SK-N-SH (cell line): ENCODE measurements around the gene DLEU7. TPM values are rescaled to one million over a fixed set of nuclear protein-coding genes. Genes with fewer than 3 reads are reported as not detected.

Experiments used
- CTCF ChIA-PET: fragments of 300-600, 350-600 bp; formaldehyde crosslinking; extraction: SDS; loops from one replicate; lab custom pipeline; 2021; lab: Yijun Ruan, JAX
- POLR2A ChIA-PET: fragments of 350-600 bp; sonication (Branson Sonifier 250); formaldehyde crosslinking; extraction: SDS; loops from one replicate; lab custom pipeline; 2020; ENCODE audit warnings: antibody characterized with exemption, inconsistent platforms; lab: Yijun Ruan, JAX
- DNase-seq: peaks from one replicate; pipeline ENCODE4 v3.0.0; 2012
- H2AFZ ChIP-seq: fragments of 200-600 bp; sonication (generic); 2 replicates; pipeline ENCODE4 v1.8.1; 2016; ENCODE audit warnings: antibody characterized with exemption, mild to moderate bottlenecking, low read depth
- H3F3A ChIP-seq: fragments of 200-600 bp; sonication (generic); replicated peaks from 2 replicates; pipeline ENCODE3; 2016; ENCODE audit warnings: antibody characterized with exemption, mild to moderate bottlenecking; ENCODE audit not compliant: insufficient read depth
- H3K27ac ChIP-seq, 2 experiments: fragments of 200-500 bp in 1 of 2; fragments of 200-600 bp in 1 of 2; sonication (Bioruptor generic) in 1 of 2; sonication (generic), shearing (Covaris generic) in 1 of 2; 2 replicates each; pipeline versions ENCODE4 v1.5.1 to v1.6.1; 2014 to 2016; ENCODE audit warnings: low read depth in 2 of 2, inconsistent platforms in 1 of 2, low read length in 1 of 2, mild to moderate bottlenecking in 1 of 2, mixed read lengths in 1 of 2
- H3K27me3 ChIP-seq: fragments of 200-600 bp; sonication (generic), shearing (Covaris generic); 2 replicates; pipeline ENCODE4 v1.6.1; 2016; ENCODE audit warnings: mixed run types; ENCODE audit not compliant: insufficient read depth
- H3K36me3 ChIP-seq, 2 experiments: fragments of 200-500 bp in 1 of 2; fragments of 200-600 bp in 1 of 2; sonication (Bioruptor generic) in 1 of 2; sonication (generic) in 1 of 2; replicated peaks in 1 of 2; 2 replicates each; pipeline versions ENCODE3 to v1.5.1; 2014 to 2016; ENCODE audit warnings: low read length in 1 of 2, mild to moderate bottlenecking in 1 of 2; ENCODE audit not compliant: insufficient read depth in 2 of 2, control insufficient read depth in 1 of 2
- H3K4me1 ChIP-seq, 2 experiments: fragments of 200-500 bp in 1 of 2; fragments of 200-600 bp in 1 of 2; sonication (Bioruptor generic) in 1 of 2; sonication (generic), shearing (Covaris generic) in 1 of 2; 2 replicates each; pipeline versions ENCODE4 v1.5.1 to v1.6.1; 2014 to 2016; ENCODE audit warnings: low read depth in 1 of 2, low read length in 1 of 2, mixed run types in 1 of 2; ENCODE audit not compliant: insufficient read depth in 2 of 2, control insufficient read depth in 1 of 2
- H3K4me2 ChIP-seq: fragments of 200-600 bp; sonication (generic), shearing (Covaris generic); 2 replicates; pipeline ENCODE4 v1.6.1; 2017; ENCODE audit warnings: mixed run types
- H3K4me3 ChIP-seq, 2 experiments: fragments of 200-500 bp in 1 of 2; fragments of 200-600 bp in 1 of 2; sonication (Bioruptor generic) in 1 of 2; sonication (generic), shearing (Covaris generic) in 1 of 2; 2 replicates each; pipeline versions ENCODE4 v1.5.1 to v1.8.1; 2014 to 2016; ENCODE audit warnings: low read depth in 2 of 2, inconsistent platforms in 1 of 2, low read length in 1 of 2, mild to moderate bottlenecking in 1 of 2, mixed read lengths in 1 of 2, moderate library complexity in 1 of 2
- H3K79me2 ChIP-seq: fragments of 200-600 bp; sonication (generic); 2 replicates; pipeline ENCODE4 v1.8.1; 2017; ENCODE audit warnings: mild to moderate bottlenecking; ENCODE audit not compliant: insufficient read depth
- H3K9ac ChIP-seq: fragments of 200-600 bp; sonication (generic); 2 replicates; pipeline ENCODE4 v1.6.1; 2017; ENCODE audit warnings: mixed run types
- H3K9me2 ChIP-seq: fragments of 200-600 bp; sonication (generic); 2 replicates; pipeline ENCODE4 v1.6.1; 2017; ENCODE audit warnings: mixed run types
- H3K9me3 ChIP-seq: fragments of 200-600 bp; sonication (generic); 2 replicates; pipeline ENCODE4 v1.6.1; 2017; ENCODE audit warnings: mixed run types, mild to moderate bottlenecking, moderate library complexity
- H4K20me1 ChIP-seq: fragments of 200-600 bp; sonication (generic); 2 replicates; pipeline ENCODE4 v1.6.1; 2017; ENCODE audit warnings: mild to moderate bottlenecking, mixed run types; ENCODE audit not compliant: insufficient read depth
- EP300 ChIP-seq, 2 experiments: IDR thresholded peaks; 2 replicates each; pipeline versions ENCODE4 v1.4.0 to v1.6.1; 2012; ENCODE audit warnings: borderline replicate concordance in 1 of 2, low read depth in 1 of 2, low read length in 1 of 2
- FOSL2 ChIP-seq: IDR thresholded peaks from 2 replicates; pipeline ENCODE4 v1.4.0; 2012; ENCODE audit warnings: low read depth, mild to moderate bottlenecking, moderate library complexity, borderline replicate concordance
- FOXJ3 ChIP-seq: sonication (generic); formaldehyde crosslinking; IDR thresholded peaks from 2 replicates; pipeline ENCODE4 v1.5.1; 2020; ENCODE audit warnings: mild to moderate bottlenecking, missing genetic modification reagents
- GABPA ChIP-seq: IDR thresholded peaks from 2 replicates; pipeline ENCODE4 v1.4.0; 2012; ENCODE audit warnings: low read depth, mild to moderate bottlenecking
- GATA2 ChIP-seq: sonication (generic); formaldehyde crosslinking; IDR thresholded peaks from 2 replicates; pipeline ENCODE4 v1.5.0; 2020; ENCODE audit warnings: mild to moderate bottlenecking, missing genetic modification reagents
- IRF3 ChIP-seq: fragments of 150-350 bp; IDR thresholded peaks from 2 replicates; pipeline ENCODE4 v1.6.1; 2016; ENCODE audit warnings: mild to moderate bottlenecking, low read depth, low read length
- NRF1 ChIP-seq: IDR thresholded peaks from 2 replicates; pipeline ENCODE4 v1.6.1; 2012; ENCODE audit warnings: low read depth, mild to moderate bottlenecking, low read length
- POLR2AphosphoS5 ChIP-seq: IDR thresholded peaks from 2 replicates; pipeline ENCODE4 v1.6.1; 2012; ENCODE audit warnings: low read depth, low read length
- RFX5 ChIP-seq: IDR thresholded peaks from 2 replicates; pipeline ENCODE4 v1.6.1; 2012; ENCODE audit warnings: mild to moderate bottlenecking, improper control_type of control experiment, low read length
- USF2 ChIP-seq: fragments of 150-350 bp; IDR thresholded peaks from 2 replicates; pipeline ENCODE4 v1.6.1; 2017; ENCODE audit warnings: antibody characterized with exemption, low read length, low read depth, borderline replicate concordance
- WGBS: methylation state at CpG from one replicate; pipeline ENCODE4 v1.1.6; 2017; ENCODE audit warnings: low lambda C conversion rate; 5-methylcytosine and 5-hydroxymethylcytosine counted together
- polyA plus RNA-seq, 3 experiments: library from polyadenylated mRNA; depleted of rRNA; stranded (reverse); fragments of >200 nt; gene quantifications; 2 replicates each; pipeline ENCODE4 v1.2.3, GENCODE V29; 2012
- TF ChIP-seq, protein P1 (sequence below): IDR thresholded peaks from 2 replicates; pipeline ENCODE4 v1.4.0; 2012; ENCODE audit warnings: low read depth, borderline replicate concordance
- TF ChIP-seq, protein P2 (sequence below): IDR thresholded peaks from 2 replicates; pipeline ENCODE4; 2012
- TF ChIP-seq, protein P3 (sequence below): IDR thresholded peaks from 2 replicates; pipeline ENCODE4 v1.4.0; 2012; ENCODE audit warnings: low read depth
- TF ChIP-seq, protein P4 (sequence below): IDR thresholded peaks from 2 replicates; pipeline ENCODE4 v1.4.0; 2012; ENCODE audit warnings: low read depth, borderline replicate concordance

DLEU7 gene
- polyA plus RNA-seq, 1 of the 3 experiments (the other 2 are of a cell fraction) = not detected

DNA sequence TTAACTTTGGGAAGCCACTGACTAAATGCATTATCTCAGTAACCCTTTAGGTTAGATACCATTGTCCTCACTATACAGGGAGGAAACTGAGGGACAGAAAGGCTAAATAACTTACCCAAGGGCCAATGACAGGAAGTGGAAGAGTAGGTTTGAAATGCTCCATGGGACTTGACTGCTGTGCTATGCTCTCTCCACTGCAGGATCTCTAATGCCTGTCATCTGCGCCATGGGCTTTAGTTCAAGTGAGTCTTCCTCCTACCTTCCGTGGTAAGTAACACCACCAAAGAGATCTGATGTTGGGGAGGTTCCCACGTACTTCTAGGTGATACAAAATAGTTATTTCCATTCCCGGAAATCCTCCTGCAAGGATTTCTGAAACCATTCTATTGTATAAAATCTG lies 3.7 kb downstream of the DLEU7 start:
- Histone ChIP-seq H3K27ac (no peak overlapping the region), H3K9me3 (no peaks in the 10 kb centered on the region), H2AFZ (no peak overlapping the region), H3K27me3 (no peaks in the 10 kb centered on the region), H3K4me1 (peaks cover 0 to 7% of the 10 kb centered on the region in 2 experiments; a peak in 1 of 4 replicates), H3K9me2 (no peaks in the 10 kb centered on the region), H4K20me1 (no peaks in the 10 kb centered on the region), H3K4me2 (no peak overlapping the region), H3K4me3 (no peak overlapping the region), H3F3A (no peaks in the 10 kb centered on the region), H3K79me2 (no peaks in the 10 kb centered on the region), H3K9ac (no peak overlapping the region), H3K36me3 (no peaks in the 10 kb centered on the region)
- TF ChIP-seq, protein P1, sequence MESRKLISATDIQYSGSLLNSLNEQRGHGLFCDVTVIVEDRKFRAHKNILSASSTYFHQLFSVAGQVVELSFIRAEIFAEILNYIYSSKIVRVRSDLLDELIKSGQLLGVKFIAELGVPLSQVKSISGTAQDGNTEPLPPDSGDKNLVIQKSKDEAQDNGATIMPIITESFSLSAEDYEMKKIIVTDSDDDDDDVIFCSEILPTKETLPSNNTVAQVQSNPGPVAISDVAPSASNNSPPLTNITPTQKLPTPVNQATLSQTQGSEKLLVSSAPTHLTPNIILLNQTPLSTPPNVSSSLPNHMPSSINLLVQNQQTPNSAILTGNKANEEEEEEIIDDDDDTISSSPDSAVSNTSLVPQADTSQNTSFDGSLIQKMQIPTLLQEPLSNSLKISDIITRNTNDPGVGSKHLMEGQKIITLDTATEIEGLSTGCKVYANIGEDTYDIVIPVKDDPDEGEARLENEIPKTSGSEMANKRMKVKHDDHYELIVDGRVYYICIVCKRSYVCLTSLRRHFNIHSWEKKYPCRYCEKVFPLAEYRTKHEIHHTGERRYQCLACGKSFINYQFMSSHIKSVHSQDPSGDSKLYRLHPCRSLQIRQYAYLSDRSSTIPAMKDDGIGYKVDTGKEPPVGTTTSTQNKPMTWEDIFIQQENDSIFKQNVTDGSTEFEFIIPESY = no peak
- TF ChIP-seq, protein P2, sequence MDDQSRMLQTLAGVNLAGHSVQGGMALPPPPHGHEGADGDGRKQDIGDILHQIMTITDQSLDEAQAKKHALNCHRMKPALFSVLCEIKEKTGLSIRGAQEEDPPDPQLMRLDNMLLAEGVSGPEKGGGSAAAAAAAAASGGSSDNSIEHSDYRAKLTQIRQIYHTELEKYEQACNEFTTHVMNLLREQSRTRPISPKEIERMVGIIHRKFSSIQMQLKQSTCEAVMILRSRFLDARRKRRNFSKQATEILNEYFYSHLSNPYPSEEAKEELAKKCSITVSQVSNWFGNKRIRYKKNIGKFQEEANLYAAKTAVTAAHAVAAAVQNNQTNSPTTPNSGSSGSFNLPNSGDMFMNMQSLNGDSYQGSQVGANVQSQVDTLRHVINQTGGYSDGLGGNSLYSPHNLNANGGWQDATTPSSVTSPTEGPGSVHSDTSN = no peak
- TF ChIP-seq POLR2AphosphoS5 = no peak
- TF ChIP-seq GATA2 (CRISPR knock-in tag) = no peak
- no peak for TF ChIP-seq EP300 (IDR thresholded peaks at IDR 0.05; ENCODE audit: borderline replicate concordance in 1 of 2, low read depth in 1 of 2, low read length in 1 of 2)
- TF ChIP-seq, protein P3, sequence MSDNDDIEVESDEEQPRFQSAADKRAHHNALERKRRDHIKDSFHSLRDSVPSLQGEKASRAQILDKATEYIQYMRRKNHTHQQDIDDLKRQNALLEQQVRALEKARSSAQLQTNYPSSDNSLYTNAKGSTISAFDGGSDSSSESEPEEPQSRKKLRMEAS = no peak
- no peak for TF ChIP-seq USF2
- no peak for TF ChIP-seq NRF1
- TF ChIP-seq, protein P4, sequence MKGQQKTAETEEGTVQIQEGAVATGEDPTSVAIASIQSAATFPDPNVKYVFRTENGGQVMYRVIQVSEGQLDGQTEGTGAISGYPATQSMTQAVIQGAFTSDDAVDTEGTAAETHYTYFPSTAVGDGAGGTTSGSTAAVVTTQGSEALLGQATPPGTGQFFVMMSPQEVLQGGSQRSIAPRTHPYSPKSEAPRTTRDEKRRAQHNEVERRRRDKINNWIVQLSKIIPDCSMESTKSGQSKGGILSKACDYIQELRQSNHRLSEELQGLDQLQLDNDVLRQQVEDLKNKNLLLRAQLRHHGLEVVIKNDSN = no peak
- TF ChIP-seq RFX5 = no peak
- no peak for TF ChIP-seq IRF3
- no peak for TF ChIP-seq GABPA
- no peak for TF ChIP-seq FOXJ3 (CRISPR knock-in tag)
- no peak for TF ChIP-seq FOSL2
- POLR2A ChIA-PET = no interaction called here
- CTCF ChIA-PET = no interaction called here
- no peak for DNase-seq
- 61% methylated on average over 4 of the region's 4 CpGs for WGBS
